SH-SY5Y (cell line): Measurements from ENCODE around the gene PADI1.

Source experiments
- GATA2 ChIP-seq: IDR thresholded peaks from 2 replicates; pipeline ENCODE4 v1.6.1; 2011; ENCODE audit warnings: mild to moderate bottlenecking, low read depth, low read length
- GATA3 ChIP-seq: IDR thresholded peaks from 2 replicates; pipeline ENCODE4 v1.6.1; 2011; ENCODE audit warnings: low read depth, mild to moderate bottlenecking, low read length, moderate library complexity

GRCh38 chr1:17188889-17189631 is 15.9 kb upstream of the PADI1 start:
- no peak for TF ChIP-seq GATA2
- no peak for TF ChIP-seq GATA3
